Measurements from ENCODE around the gene FBXO8. TPM values are rescaled to one million over a fixed set of nuclear protein-coding genes. Genes with fewer than 3 reads are reported as not detected.

The FBXO8 gene
- 9.3 to 10.7 TPM (median 10.5 TPM) in 5 replicates for total RNA-seq (2022; extraction: Qiagen RNA extraction)

GRCh38 chr4:174283507-174284471, at the start of gene FBXO8, which contains the start of gene CEP44:
TSS of gene FBXO8 (minus strand) at chr4:174283667. CDS start at chr4:174263092, 20,575 bp downstream.
TSS of gene CEP44 (plus strand) at chr4:174283911. CDS start at chr4:174299122, 15,211 bp downstream.

Other genes starting within 250 kb of the FBXO8 start
- 3.6 to 6.7 TPM (median 5.0 TPM) in 5 replicates for gene CEP44, start 244 bp upstream of the FBXO8 start, total RNA-seq (2022; extraction: Qiagen RNA extraction)
- 67.5 to 80.4 TPM (median 78.1 TPM) in 5 replicates for gene HPGD, start 238.8 kb upstream of the FBXO8 start, total RNA-seq (2022; extraction: Qiagen RNA extraction)

Data from A549 treated with Mapracorat at 1 μM for 4 hours (cell line).